SK-N-MC (cell line): ENCODE data around the gene FOXC2.

ENCODE experiments used
- EZH2 ChIP-seq: fragments of 200-600 bp; sonication (generic); IDR thresholded peaks from one replicate; pipeline ENCODE4 v1.6.1; 2017; ENCODE audit warnings: antibody characterized with exemption
- FOXP2 ChIP-seq: optimal IDR thresholded peaks from 2 replicates; pipeline ENCODE3; 2011; ENCODE audit warnings: mild to moderate bottlenecking, moderate library complexity; ENCODE audit not compliant: insufficient read depth; ENCODE audit errors: extremely low read length, control extremely low read depth
- POLR2AphosphoS5 ChIP-seq: IDR thresholded peaks from 2 replicates; pipeline ENCODE4 v1.6.1; 2012; ENCODE audit warnings: mild to moderate bottlenecking, low read depth, low read length, borderline replicate concordance

- TF ChIP-seq EZH2 (no peak), POLR2AphosphoS5 (no peak), FOXP2 (no peak)
These were observed 12.8 kb downstream of the FOXC2 start for GRCh38 chr16:86579268-86580062.
